ENCODE results near the gene FRAS1. TPM values are rescaled to one million over a fixed set of nuclear protein-coding genes. Genes with fewer than 3 reads are reported as not detected.
"Not testable (repeated sequence)": the region's sequence is repeated elsewhere in the genome, so short reads cannot be mapped to it uniquely, and the experiment has no call there.

The FRAS1 gene
- total RNA-seq, 1 donor from 2014 or later: 12.4 TPM

DNA sequence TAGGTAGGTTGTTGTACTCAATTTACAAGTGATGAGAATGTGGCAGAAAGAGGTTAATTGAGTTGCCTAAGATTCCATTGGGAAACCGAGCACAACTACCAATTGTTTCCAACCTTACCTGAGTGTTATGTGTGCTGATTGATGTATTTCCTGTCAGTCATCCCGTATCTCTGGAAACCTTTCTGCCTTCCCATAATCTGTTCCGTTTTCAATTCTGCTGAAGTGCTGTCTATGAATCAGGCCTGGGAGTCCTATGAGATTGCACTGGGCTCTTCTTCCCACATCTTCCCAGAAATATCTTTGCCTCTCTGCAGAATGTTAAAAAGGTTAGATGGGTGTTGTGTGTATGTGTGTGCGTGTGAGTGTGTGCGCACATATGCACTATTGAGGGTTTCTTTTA, 264.9 kb downstream of the FRAS1 start:
- DNase-seq (ENCODE audit: low spot score): no peak

DNA sequence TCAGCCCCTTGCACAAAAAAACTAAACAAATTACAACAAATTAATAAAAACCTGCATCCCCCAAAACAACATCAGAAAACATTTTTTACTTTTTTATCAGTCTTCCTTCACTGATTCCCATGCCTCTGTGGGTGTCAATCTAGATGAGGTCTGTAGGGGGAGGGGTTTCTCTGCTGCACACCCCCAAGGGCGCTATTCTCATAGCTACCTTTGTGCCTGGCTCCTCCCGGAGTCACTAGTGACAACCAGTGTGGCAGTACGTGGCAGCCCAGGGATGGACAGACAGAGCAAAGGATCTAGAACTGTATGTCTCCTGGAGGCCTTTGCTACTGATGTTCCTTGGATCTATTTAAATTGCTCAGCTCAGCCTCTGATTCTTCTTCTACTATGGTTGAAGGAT, 266.3 kb downstream of the FRAS1 start:
- no peak for DNase-seq (ENCODE audit: low spot score)

- no peak for DNase-seq (ENCODE audit: low spot score)
Observed at GRCh38 chr4:78324625-78325024, 267.5 kb downstream of the FRAS1 start.

DNA sequence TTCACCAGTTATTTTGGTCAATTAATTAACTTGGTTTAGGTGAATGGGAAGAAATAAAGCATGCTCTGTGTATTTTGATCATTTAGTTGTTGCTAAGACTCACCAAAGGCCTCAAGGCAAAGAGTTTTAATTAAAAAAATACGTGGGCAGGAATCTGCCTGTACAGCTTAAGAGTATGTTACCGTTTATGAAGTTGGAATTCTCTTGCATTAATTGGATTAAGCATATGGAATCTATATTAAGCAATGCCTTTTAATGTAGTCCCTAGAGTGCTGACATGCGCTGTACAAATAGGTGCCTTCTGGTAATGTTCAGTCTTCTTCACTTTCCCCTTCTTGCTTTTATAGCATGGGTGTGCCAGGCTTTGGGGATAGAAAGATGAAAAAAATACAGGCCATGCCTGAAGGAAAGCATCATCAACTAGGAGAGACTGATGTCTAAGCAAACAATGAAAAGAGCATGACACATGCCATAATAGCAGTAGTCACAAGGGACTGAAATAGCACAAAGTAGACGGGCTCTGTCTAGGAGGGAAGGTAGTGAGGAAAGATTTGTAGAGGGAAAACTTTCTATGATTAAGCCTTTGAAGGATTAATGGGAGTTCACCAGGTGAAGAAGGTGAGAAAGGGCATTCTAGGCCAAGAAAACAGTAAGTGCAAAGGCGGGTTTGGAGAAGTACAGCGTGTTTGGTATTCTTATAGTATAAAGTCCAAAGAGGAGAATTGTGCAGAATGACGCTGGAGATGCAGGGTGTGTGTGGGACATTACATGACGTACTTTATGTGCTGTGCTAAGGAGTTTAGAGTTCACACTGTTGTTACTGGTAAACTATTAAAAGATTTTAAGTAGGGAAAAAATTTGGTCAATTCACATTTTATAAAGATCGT, 268.4 kb downstream of the FRAS1 start:
- no peak for DNase-seq (ENCODE audit: low spot score)

DNA sequence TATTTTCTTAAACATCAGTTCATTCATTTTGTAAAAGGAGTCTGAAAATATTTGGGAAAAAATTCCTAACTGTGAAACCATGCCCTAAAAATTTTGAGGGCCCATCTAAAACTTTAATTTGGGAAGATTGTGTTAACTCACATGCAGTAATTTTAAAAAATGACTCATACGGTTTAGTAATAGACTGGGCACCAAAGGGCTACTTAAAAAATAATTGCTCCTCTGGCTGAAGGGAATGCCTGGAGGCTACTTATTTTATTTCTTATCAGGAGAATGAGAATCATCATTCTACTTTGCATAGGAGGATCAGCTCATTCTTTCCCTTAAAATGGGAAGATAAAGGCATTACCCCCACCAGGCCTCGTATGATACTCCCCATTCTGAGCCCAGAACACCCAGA, 271.5 kb downstream of the FRAS1 start:
- not testable (repeated sequence) for DNase-seq (ENCODE audit: low spot score)

DNA sequence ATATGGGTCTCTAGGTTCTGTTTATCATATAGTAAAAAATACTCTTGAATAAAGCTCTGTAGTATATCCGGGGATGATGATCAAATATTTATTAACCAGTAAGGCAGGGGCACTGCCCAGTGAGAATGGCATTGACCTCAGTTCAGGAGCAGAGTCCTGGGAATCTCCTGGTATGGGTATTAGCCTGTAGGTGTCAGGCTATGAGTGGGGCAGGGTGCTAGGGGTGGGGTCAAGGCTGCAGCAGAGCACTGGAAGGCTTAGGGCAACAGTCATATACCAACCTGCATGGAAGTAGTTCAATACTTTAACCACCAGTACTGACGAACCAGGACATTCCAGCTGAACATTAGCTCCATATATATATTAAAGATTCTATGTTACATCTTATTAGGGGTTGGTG, 274.1 kb downstream of the FRAS1 start:
- DNase-seq (ENCODE audit: low spot score): no peak

- no peak for DNase-seq (ENCODE audit: low spot score)
Observed at GRCh38 chr4:78331965-78332364, 274.8 kb downstream of the FRAS1 start.

GRCh38 chr4:78332976-78333375, 275.9 kb downstream of the FRAS1 start:
- DNase-seq (ENCODE audit: low spot score): no peak

- DNase-seq (ENCODE audit: low spot score): no peak
Observed at GRCh38 chr4:78336093-78336943, 279.2 kb downstream of the FRAS1 start.

DNA sequence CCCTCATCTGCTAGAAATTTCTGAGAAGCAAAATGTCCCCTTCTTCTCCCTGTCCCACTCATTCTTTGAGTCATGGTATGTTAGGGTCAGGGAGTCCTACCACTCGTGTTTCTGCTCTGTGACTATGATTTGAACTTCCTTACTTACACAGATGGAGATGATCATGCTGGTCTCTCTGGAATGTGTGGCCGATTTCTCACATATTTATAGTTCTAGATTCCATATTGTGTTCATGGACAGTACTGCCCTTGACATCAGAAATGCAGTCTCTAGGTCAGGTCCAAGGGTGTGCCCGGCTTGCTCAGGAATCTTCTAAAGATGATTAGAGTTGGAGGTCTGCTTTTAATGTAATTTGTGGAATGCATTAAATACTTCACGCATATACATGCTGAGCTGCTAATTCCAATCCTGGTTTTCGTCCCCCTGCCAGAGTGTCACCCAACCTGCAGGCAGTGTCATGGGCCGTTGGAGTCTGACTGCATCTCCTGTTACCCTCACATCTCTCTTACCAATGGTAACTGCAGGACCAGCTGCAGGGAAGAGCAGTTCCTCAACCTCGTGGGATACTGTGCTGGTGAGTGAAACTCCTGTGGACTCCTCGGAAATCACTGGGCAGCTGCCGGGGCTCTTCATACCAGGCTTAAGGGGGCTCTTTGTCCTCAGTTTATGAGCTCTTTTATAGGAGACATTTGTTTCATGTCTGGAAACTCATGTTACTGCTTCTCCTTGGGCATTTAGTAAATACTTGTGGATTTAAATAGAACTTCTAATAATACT, 280.3 kb downstream of the FRAS1 start:
- no peak for DNase-seq (ENCODE audit: low spot score)

DNA sequence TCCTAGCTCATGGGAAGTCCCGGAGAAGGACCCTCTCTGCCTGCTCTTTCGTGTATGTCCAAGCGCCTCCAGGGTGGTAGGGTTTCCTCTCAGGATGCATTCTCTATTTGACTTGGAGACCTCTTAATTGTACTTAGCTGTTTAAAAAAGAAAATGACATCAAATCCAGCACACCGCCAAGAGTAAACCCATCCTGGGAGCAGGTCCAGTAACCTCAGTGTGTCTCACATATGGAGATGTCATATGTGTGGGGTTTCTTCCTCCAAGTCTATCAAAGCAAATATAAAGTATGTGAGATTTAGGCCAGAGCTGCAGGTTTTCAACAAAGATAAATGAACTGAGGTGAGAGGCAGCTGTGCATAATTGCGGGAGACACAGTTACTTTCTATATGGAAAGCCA, 285.0 kb downstream of the FRAS1 start:
- no peak for DNase-seq (ENCODE audit: low spot score)

DNA sequence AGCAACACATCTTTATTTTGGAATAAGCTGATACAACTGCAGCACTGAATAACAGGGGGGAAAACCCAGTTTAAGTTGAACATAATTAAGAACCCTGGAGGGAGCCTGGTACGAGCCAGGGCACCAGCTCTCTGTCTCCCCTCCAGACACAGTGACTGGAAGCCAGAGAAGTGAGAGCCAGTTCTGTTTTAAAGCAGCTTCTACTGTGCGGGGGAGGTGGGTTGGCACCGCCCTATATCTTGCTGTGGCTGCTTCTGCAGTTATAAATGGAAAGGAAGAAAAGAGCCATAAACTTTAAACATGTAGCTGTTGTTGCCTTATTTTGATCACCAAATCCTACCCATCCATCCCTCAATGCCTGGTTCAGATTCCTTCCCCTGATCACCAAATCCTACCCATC, 286.6 kb downstream of the FRAS1 start:
- DNase-seq (ENCODE audit: low spot score): no peak

GRCh38 chr4:78345237-78345636, 288.1 kb downstream of the FRAS1 start:
- no peak for DNase-seq (ENCODE audit: low spot score)

- no peak for DNase-seq (ENCODE audit: low spot score)
Observed at GRCh38 chr4:78346222-78346621, 289.1 kb downstream of the FRAS1 start.

DNA sequence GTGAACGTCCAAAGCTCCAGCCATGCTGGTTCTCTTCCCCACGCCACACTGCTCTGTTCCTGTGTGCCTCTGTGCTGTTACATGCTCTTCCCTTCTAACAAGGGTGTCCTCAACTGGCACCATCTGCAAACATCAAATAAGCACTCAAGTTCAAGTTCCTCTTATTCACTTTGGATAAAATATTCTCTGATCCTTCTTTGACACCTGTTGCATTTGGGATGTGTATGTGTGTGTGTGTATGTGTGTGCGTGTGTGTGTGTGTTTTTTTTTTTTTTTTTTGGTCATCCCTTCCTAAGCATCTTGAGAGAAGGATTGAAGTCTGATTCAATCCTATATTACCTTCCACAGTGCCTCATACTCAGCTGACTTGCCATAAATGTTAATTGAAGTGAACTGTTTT, 290.4 kb downstream of the FRAS1 start:
- DNase-seq (ENCODE audit: low spot score): no peak

- no peak for DNase-seq (ENCODE audit: low spot score)
Observed at GRCh38 chr4:78353921-78354320, 296.8 kb downstream of the FRAS1 start.

GRCh38 chr4:78354782-78355181, 297.7 kb downstream of the FRAS1 start:
- no peak for DNase-seq (ENCODE audit: low spot score)

DNA sequence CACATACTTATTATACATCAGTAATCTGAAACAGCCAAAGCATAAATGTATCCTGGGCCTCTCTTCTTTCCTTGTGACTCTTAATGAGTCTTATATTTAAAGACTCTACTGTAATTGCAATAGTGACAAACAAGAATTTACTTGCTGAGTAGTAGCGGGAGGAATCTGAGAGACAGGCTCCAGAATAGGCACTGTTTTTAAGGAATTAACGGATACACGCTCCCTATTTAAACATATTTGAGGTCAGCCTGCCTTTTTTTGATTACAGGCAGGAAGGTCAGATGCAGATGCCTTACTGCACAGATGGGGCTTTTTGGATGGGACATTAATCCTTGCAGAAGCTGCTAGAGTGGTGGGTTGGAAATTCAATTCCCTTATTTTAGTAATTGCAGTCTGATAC, 298.2 kb downstream of the FRAS1 start:
- DNase-seq (ENCODE audit: low spot score): no peak

DNA sequence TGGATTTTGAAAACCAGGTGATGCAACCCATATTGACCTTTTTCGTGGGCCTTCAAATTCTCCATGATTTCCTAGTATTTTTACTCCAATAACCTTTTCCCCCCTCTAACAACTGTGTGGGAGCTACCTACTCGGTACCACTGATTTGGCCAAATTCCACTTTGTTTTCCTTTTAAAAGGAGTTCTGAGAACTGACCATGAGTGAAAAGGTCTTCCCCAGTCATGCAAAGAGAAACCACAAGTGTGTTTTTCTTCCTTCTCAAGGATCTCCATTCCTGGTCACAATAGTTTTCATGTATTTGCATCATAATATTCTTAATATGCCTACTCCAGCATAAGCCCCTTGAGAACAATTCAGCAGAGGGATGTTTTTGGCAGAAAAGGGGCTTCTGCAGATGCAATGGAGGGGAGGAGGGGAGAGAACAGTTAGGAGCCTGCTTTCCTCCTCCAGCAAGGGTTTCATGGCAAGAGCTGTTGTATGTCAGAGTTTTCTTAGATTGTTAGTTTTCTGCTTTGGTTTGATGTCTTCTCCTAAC, 299.2 kb downstream of the FRAS1 start:
- no peak for DNase-seq (ENCODE audit: low spot score)

GRCh38 chr4:78357122-78357521, 300.0 kb downstream of the FRAS1 start:
- DNase-seq (ENCODE audit: low spot score): no peak

- DNase-seq (ENCODE audit: low spot score): no peak
Observed at GRCh38 chr4:78360466-78360865, 303.3 kb downstream of the FRAS1 start.

DNA sequence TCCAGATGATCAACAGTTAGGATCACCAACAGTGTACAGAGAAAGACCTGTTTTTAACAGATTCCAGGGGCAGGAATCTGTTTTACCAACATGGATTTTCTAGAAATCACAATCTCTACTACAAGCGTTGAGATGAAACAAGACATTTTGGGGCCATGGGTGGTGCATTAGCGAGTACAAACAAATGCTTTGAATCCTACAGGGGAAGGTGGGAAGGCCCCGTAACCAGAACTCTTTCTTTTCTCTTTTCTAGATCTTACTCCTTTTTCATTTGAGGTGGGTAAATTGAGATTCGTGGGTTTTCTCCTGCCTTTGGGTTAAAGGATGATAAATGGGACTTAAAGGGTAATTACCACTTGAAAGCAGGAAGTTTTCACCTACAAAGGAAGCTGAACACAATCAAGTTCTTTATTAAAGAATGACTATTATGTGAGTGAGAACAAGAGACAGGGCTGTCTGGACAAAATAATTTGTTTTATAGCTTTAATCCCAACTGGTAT, 304.5 kb downstream of the FRAS1 start:
- DNase-seq (ENCODE audit: low spot score): no peak
